HG02571 (cell line): ENCODE data around the gene MCM5.
"Not testable (repeated sequence)": the region's sequence is repeated elsewhere in the genome, so short reads cannot be mapped to it uniquely, and the experiment has no call there.

Experiments
- ATAC-seq: cut with Tn5 transposase; IDR thresholded peaks from one replicate; pipeline ENCODE4 v1.9.1; 2021; ENCODE audit warnings: mild to moderate bottlenecking, moderate library complexity; ENCODE audit not compliant: unreplicated experiment

Gene MCM5

GRCh38 chr22:35449829-35450689, 50.1 kb downstream of the MCM5 start:
- ATAC-seq, result no peak

- no peak for ATAC-seq
Measured at GRCh38 chr22:35450824-35451569, 51.1 kb downstream of the MCM5 start.

GRCh38 chr22:35451592-35451991, 51.7 kb downstream of the MCM5 start:
- no peak for ATAC-seq

- ATAC-seq, result no peak
Measured at GRCh38 chr22:35452351-35452781, 52.4 kb downstream of the MCM5 start.

GRCh38 chr22:35452810-35453743, 53.1 kb downstream of the MCM5 start:
- no peak for ATAC-seq

- no peak for ATAC-seq
Measured at GRCh38 chr22:35454416-35455054, 54.6 kb downstream of the MCM5 start.

GRCh38 chr22:35455529-35455928, 55.6 kb downstream of the MCM5 start:
- no peak for ATAC-seq

GRCh38 chr22:35456757-35457156, 56.8 kb downstream of the MCM5 start:
- ATAC-seq, result no peak

GRCh38 chr22:35457729-35458546, 58.0 kb downstream of the MCM5 start:
- ATAC-seq, result no peak

- ATAC-seq, result no peak
Measured at GRCh38 chr22:35458547-35459422, 58.8 kb downstream of the MCM5 start.

GRCh38 chr22:35459423-35459894, 59.5 kb downstream of the MCM5 start:
- no peak for ATAC-seq

GRCh38 chr22:35459976-35460375, 60.0 kb downstream of the MCM5 start:
- not testable (repeated sequence) for ATAC-seq

GRCh38 chr22:35460688-35461087, 60.7 kb downstream of the MCM5 start:
- ATAC-seq, result no peak

- no peak for ATAC-seq
Measured at GRCh38 chr22:35462498-35463230, 62.7 kb downstream of the MCM5 start.

- ATAC-seq, result no peak
Measured at GRCh38 chr22:35463231-35463933, 63.4 kb downstream of the MCM5 start.

- no peak for ATAC-seq
Measured at GRCh38 chr22:35464399-35464798, 64.5 kb downstream of the MCM5 start.

GRCh38 chr22:35465109-35465701, 65.3 kb downstream of the MCM5 start:
- ATAC-seq, result no peak
